GM18868 (cell line): ENCODE measurements around the gene CCDC92.

Experiments used
- ATAC-seq: cut with Tn5 transposase; IDR thresholded peaks from one replicate; pipeline ENCODE4 v1.9.1; 2021; ENCODE audit warnings: mild to moderate bottlenecking, moderate library complexity; ENCODE audit not compliant: unreplicated experiment

CCDC92 gene

GRCh38 chr12:123972457-123973401 lies at the start of gene CCDC92, which contains the start of gene ZNF664:
Gene CCDC92, minus strand, starts transcription at chr12:123972831. Its CDS starts 28,526 bp downstream, at chr12:123944305.
Gene ZNF664, plus strand, starts transcription at chr12:123973215. Its CDS starts 38,930 bp downstream, at chr12:124012145.
- ATAC-seq = peak; percentile 85

GRCh38 chr12:124022161-124022560 lies 49.5 kb upstream of the CCDC92 start:
- no peak for ATAC-seq

- ATAC-seq = no peak
These were observed 48.4 kb upstream of the CCDC92 start for GRCh38 chr12:124021007-124021406.

GRCh38 chr12:124020514-124020949 lies 47.9 kb upstream of the CCDC92 start:
- ATAC-seq = no peak

- no peak for ATAC-seq
These were observed 46.5 kb upstream of the CCDC92 start for GRCh38 chr12:124019115-124019514.

- ATAC-seq = no peak
These were observed 45.9 kb upstream of the CCDC92 start for GRCh38 chr12:124018539-124018938.

- ATAC-seq = no peak
These were observed 44.4 kb upstream of the CCDC92 start for GRCh38 chr12:124017064-124017463.

- no peak for ATAC-seq
These were observed 43.1 kb upstream of the CCDC92 start for GRCh38 chr12:124015494-124016461.

GRCh38 chr12:124013073-124013472 lies 40.4 kb upstream of the CCDC92 start:
- no peak for ATAC-seq

- ATAC-seq = no peak
These were observed 38.9 kb upstream of the CCDC92 start for GRCh38 chr12:124011435-124012115.

- ATAC-seq = no peak
These were observed 38.1 kb upstream of the CCDC92 start for GRCh38 chr12:124010687-124011086.

GRCh38 chr12:124009781-124010180 lies 37.1 kb upstream of the CCDC92 start:
- ATAC-seq = no peak

- ATAC-seq = no peak
These were observed 36.0 kb upstream of the CCDC92 start for GRCh38 chr12:124008595-124008994.

GRCh38 chr12:124007826-124008570 lies 35.4 kb upstream of the CCDC92 start:
- ATAC-seq = peak; percentile 52

- ATAC-seq = no peak
These were observed 34.4 kb upstream of the CCDC92 start for GRCh38 chr12:124006846-124007713.

- peak; percentile 66 for ATAC-seq
These were observed 33.6 kb upstream of the CCDC92 start for GRCh38 chr12:124006085-124006845.

- no peak for ATAC-seq
These were observed 31.7 kb upstream of the CCDC92 start for GRCh38 chr12:124004233-124004875.

- ATAC-seq = no peak
These were observed 30.0 kb upstream of the CCDC92 start for GRCh38 chr12:124002654-124003053.
